ENCODE measurements around the gene NRIP3.
"Not testable (repeated sequence)": the region's sequence is repeated elsewhere in the genome, so short reads cannot be mapped to it uniquely, and the experiment has no call there.

NRIP3 gene

DNA sequence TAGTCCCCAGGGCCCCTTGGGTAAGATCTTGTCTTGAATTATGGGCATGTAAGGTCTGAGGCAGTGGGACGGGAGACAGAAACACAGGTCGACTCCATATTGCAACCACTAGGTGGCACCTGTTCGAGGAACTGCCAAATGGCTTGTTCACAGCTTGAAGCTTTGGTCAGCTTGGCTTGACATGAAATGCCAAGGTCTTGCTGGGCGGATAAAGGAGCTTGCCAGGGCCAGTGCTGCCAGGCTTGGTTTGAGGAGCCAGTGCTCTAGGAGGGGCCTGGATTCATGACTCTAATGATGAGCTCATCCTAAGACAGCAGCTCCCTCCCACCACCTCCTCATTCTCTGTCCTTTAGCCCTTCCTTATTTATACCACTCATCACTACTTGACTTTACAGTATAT, 11.9 kb upstream of the NRIP3 start:
- DNase-seq (ENCODE audit: low read depth): peak; percentile 31

DNA sequence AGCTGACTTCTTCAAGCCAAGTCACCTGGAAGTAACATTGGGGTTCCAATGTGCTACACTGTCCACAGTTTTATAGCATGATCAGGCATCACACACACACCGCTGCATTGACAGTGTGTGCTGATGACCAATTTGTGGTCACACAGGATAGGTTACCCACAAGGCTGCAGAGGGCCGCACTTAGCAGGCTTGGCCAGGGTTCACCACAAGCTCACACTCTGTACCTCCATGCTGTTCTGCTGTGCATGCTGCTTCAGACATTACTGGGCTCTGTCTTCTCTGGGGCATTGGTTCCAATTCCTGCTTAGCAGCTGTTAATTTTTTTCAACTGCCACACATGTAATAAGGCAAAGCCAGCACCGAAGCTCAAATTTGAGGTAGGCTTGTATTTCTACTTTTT, 11.0 kb upstream of the NRIP3 start:
- no peak for DNase-seq (ENCODE audit: low read depth)

DNA sequence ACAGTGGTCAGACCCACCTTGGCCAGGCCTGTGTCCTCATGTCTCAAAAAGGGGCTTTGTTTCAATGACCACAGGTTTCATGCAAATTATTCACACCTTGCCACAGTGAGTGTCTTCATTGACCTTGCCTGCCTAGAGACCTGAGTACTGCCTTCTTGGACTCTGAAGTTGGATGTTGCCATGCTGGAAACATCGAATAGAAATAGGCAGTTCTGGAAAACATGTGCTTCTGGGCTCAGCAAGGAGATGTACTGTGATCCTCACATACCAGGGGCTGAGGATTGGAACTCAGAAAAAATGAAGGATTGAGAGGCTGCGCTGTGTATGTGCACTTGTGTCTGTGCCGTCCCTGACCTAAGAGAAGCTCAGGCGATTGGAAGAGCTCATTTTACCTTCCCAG, 9.6 kb upstream of the NRIP3 start:
- no peak for DNase-seq (ENCODE audit: low read depth)

DNA sequence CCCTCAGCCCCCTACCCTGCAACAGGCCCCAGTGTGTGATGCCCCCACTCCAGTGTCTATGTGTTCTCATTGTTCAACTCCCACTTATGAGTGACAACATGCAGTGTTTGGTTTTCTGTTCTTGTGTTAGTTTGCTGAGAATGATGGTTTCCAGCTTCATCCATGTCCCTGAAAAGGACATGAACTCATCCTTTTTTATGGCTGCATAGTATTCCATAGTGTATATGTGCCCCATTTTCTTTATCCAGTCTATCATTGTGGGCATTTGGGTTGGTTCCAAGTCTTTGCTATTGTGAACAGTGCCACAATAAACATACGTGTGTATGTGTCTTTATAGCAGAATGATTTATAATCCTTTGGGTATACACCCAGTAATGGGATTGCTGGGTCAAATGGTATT, 5.7 kb upstream of the NRIP3 start:
- DNase-seq (ENCODE audit: low read depth): not testable (repeated sequence)

DNA sequence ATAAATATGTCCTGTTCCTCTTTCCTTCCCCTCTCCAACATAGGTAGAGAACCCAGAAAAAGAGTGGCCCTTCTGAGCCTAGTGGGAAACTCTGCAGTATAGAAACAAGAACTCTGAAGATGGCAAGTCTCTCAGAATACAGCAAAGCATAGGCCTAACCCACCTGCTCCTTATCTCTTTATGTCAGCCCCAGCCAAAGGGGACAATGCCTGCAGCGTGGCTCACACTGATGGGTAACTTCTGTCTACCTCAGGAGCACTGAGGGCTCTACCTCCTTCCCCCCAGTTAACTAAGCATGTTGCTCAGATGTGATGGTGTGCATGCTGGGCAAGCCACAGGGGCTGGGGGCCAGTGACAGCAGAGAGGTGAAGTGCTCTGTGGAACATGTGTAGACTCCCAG, 4.9 kb upstream of the NRIP3 start:
- DNase-seq (ENCODE audit: low read depth): no peak

DNA sequence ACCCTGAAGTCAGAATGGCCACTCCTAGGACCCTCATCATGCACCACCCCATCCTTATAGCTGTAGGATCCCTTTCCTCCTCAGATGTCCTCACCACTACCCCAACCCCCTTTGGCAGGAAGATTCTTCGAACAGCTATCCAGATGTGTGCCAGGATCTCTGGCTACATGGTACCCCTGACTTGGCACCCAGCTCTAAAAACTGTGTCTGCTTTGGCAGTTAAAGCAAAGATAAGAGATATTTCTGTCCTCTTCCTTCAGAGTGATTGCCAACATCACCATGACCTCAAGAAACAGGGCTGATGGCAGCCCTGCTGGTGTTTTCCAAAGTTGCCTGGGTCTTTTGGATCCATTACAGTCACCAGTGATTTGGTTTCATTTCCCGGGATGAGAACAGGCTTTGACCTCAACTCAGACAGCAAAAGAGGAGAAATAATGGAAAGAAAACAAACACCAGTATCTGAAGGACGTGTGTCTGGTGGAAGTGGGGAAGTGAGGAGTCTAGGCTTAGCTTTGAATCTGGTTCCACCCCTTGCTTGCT, 4.3 kb upstream of the NRIP3 start:
- DNase-seq (ENCODE audit: low read depth): no peak

DNA sequence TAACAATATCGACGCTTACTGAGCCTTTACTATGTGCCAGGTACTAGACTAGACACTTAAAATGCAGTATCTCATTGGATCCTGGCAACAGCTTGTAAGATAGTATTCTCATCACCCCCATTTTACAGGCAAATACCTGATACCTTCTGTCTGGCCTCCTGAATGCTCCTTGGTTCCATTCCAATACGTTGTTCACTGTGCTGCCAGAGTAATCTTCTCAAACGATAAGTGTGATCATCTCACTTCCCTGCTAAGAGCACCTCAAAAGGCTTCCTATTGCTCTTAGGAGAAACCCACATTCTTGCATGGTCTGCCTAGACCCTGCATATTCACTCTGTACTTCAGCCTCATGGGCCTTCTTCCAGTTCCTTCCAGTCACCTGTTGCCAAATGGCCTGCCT, 1.3 kb upstream of the NRIP3 start:
- DNase-seq (ENCODE audit: low read depth): no peak

DNA sequence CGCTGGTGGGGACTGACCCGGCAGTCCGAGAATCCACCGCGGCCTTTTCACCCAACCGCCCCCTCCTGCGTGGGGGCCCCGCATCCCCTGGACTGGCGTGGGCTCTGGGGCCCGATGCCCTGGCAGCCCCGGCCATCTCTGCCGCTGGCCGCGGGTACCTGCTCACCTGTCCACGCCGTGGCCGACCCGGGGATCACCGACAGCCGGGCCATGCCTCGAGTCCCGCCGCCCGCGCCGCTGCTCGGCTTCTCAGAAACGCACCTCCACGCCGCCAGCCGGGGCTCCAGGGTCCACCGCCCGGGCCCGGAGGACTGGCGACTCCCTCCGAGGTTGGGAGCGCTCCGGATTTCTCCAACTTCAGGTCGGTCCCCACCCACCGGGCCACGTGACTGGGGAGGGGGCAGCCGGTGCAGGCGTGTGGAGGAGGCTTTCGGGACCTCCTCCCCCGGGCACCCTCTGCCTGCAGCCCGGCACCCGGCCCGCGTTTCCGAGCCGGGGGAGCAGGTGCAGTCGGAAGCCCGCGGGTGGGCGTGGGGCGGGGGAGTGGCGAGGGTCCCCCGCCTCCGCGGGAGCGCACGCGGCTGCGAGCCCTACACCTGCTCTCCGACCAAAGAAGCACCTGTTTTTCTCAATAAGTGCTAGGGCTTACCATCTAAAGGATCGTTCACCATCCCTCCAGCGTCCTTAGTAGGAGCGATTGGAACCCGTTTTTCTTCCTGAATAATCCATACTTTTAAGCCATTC, 554 bp upstream of the NRIP3 start:
- DNase-seq (ENCODE audit: low read depth): peak; percentile 26

DNA sequence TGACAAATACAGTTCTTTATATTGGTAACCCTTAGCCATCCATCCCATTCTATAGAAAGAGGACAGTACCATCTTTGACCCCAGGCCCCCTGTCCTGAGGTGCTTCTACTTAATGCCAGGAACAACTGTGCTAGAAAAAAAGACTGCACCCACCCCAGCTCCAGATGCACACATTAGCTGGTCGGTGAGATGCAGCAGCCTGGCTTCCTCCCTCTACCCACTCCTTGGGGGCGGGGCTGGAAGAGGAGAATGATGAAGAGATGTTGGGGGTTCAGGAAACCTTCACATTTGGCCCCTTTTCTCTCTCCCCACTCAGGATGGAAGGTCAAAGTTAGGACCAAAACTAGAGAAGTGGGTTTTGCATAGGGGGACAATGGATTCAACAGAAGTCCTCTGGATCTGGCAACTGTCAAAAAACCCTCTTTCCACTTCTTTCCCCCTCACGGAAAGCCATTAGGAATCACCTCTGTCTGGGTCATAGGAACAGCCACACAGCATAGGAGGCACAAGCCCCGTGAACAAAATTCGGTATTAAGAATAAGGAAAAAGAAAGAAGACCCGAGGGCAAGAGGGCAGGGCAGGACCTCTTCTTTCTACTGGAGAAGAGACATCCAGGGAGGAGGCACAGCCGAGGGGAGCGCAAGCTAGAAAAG, 755 bp downstream of the NRIP3 start:
- DNase-seq (ENCODE audit: low read depth): no peak

DNA sequence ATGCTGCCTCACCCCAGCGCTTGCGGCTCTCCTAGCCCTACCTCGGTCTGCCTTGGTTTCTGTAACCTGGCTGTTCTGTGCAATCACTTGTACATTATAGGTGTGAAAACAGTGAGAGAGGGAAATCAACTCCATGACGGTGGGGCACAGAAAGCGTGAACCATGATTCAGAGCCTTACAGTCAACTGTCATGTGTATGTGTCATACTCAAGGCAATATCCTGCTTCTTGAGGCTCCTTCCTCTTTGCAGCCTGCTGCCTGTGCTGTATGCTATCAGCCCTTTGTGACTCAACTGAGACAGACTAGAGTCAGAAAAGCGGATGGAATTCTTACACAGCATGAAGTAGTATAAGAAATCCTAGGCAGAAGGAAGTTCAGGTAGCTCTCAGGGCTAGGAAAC, 2.1 kb downstream of the NRIP3 start:
- DNase-seq (ENCODE audit: low read depth): peak; percentile 29

DNA sequence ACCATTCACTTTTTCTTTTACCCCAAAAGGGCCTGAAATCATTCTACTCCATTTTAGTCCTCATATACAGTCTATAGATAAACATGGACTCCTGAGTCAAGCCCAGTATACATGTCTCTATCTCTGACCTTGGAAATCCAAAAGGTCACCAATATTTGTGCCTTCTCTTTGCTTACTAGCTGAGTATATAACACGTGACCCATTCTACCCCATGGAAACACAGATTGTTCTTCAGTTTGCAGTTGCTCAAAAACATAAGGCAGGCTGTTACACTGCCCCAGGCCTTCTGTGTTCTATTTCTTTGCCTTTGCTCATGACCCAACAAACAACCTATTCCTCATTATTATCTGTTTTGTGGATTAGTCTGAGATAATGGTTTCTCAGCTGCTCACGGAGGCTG, 5.8 kb downstream of the NRIP3 start:
- no peak for DNase-seq (ENCODE audit: low read depth)

DNA sequence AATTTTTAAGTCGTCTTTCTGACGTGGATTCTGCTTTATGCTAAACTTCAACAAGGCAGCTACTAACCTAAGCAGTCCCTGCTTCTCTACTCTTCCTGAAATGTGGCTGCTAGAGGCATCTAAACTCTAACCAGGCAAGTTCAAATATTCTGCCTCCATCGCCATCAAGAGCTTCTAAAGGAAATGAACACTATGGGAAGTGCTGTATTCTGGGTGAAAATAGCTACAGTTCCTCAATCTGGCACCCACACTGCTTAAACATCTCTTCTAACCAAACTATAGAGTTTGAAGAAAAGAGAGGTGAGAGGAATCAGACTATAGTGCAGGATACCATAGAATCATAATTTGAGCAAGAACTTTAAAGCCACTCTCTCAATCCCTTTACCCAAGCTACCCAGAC, 6.3 kb downstream of the NRIP3 start:
- no peak for DNase-seq (ENCODE audit: low read depth)

DNA sequence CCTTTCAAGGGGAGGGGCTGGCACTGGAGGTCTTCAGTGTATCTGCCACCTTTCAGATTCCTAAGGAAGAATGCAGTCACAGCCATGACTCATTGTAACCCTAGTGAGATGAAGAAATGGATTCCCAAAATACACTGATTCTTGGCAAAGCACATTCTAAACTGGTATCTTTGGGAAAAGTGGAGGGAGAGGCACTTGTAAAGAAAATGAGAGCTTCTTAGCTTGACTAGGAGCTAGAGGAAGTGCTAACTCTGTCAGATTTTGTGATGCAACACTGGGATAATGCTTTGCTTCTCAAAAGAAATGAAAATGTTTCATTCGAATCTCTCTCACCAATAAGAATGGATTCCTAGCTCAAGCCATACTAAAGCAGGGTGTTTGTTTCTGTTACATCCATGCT, 14.3 kb downstream of the NRIP3 start:
- no peak for DNase-seq (ENCODE audit: low read depth)

DNA sequence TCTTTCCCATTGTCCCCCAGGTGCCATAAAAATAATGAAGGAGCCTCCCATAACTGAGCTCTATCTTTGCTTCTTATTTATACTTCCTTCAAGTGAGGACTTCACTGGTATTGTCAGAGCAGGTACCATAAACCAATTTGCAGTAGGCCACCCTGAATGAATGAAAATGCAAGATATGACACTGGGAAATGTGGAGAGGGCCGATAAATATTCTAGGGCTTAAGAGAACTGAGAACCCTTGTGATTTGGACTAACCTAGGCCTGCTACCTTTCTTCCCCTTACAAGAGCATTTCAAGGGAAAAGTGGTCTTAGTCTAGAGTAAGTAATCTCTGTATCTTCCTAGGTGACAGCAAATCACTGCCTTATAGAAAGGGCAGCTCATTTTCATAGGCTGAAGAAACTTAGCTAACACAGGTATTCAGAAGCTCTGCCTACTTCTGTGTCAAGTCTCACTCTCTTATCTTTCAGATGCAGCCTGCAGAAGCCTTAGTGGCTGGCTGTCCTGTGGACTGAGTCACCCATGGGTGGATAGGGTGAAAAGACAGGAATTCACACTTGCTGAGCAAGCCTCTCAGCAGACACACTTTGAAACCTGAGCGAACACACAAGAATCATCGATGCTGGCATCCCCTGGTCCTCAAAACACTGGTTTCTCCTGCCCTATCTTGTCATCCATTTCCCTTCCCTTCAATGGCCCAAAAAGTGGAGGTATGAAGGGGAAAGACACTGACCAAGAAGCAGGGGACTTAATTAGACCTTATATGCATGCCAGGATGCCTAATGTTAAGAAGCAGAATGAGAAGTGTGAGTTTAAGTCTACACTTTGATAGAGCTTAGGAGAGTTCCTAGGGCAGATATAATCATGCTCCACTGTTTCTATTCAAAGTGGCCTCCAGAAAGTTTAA, 15.2 kb downstream of the NRIP3 start:
- no peak for DNase-seq (ENCODE audit: low read depth)

DNA sequence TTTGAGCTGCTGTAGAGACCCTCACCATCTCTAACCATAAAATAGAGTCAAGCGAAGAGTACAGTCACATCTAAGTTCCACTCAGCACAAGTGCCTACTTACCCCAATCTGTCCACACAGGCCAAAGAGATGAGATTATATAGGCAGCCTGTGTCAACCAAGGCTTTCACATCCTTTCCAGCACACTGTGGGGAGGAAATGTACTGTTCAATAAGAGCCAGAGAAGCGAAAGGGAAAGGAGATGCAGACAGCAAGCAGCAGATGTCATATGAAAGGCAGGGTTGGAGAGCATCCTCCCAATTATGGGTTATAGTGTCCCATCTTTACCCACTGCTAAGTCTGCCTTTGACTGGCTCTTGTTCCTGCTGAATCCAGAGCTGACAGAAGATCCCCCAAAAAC, 16.4 kb downstream of the NRIP3 start:
- no peak for DNase-seq (ENCODE audit: low read depth)

DNA sequence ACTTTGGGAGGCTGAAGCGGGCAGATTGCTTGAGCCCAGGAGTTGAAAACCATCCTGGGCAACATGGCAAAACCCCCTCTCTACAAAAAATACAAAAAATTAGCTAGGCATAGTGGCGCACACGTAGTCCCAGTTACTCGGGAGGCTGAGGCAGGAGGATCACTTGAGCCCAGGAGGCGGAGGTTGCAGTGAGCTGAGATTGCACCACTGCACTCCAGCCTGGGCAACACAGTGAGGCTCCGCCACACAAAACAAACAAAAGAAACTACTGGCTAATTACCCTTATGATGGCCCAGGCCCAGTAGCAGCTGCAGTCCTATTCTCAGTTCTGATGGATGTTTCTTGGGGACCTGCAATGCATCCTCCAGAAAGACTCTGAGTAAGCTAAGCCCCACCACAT, 17.0 kb downstream of the NRIP3 start:
- DNase-seq (ENCODE audit: low read depth): not testable (repeated sequence)

DNA sequence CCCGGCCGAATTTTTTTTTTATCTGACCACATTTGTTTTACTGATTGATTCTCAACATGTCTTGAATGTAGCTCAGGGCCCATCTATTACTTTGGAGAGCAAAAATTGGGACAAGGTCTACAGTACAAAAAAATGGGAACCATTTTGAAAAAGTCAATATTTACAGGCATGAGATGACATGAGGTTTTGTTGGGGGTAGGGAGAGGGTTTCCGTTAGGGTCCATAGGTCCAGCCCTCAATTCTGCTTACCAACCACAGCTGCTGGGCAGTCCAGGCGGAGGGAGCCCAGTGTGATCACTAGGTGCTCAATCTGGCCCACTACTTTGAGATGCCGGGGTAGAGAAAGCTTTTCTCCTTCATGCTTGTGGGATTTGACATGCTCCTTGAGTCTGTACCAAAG, 18.3 kb downstream of the NRIP3 start:
- no peak for DNase-seq (ENCODE audit: low read depth)

DNA sequence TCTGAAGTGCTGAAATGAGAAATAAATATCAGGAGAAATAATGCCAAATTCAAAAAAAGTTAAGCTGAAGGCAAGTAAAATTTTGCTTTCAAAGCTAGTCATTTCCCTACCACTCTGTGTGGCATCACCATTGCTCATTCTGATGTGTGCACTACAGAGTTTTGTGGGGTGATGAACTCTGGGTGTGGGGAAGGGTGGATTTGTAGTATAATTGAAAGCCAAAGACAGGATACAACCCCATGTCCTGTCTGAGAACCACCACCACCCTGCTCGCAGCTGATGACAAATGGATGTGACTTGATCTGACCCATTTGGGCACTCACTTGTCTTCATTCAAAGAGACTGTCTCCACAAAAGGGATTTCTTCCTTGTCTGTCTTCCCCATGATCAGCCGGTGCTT, 20.2 kb downstream of the NRIP3 start:
- no peak for DNase-seq (ENCODE audit: low read depth)

DNA sequence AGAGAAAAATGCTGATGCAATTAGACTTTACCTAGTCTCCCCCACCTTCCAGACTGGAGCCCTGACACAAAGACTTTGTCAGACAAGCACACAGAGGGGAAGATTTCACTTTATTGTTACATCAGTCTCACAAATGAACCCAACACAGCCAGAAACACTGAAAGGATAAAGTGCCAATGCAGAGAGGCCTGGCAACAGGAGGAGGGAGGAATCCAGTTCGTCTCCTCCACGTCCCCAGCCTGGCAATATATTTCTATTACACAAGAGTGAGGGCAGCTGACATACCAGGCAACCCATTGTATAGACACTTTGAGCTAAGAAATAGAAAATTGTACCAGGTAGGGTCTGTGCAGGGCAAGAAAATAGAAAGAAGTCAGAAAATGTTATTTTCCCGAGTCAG, 23.3 kb downstream of the NRIP3 start:
- DNase-seq (ENCODE audit: low read depth): no peak

DNA sequence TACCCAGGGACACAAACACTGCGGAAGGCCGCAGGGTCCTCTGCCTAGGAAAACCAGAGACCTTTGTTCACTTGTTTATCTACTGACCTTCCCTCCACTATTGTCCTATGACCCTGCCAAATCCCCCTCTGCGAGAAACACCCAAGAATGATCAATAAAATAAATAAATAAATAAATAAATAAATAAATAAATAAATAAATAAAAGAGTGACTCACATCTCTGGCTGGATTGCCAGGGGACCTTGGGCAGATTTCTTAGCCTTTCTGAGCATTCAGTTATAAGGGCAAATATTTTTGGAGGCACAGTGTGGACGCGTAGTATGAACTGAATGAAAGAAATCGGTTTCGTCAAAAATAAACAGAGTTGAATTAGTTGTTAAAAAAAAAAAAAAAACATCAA, 24.4 kb downstream of the NRIP3 start:
- DNase-seq (ENCODE audit: low read depth): not testable (repeated sequence)

DNA sequence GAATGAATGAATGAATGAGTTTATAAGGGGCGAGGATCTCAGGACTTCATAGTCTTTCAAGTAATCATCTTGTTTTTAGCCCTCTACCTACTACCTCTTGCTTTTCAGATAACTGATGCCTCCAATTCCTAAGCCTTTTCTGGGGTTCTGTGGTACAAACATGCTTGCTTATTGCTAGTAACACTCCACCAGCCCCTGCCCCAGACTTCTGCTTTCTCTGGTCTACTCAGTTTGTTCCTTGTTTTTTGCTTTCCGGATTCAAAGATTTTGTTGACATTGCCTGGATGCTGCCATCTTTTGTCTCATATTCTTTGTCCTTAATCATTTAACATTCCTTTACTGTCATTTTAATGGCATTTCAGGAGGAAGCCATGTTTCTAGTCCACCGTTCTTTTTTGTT, 30.7 kb downstream of the NRIP3 start:
- no peak for DNase-seq (ENCODE audit: low read depth)

DNA sequence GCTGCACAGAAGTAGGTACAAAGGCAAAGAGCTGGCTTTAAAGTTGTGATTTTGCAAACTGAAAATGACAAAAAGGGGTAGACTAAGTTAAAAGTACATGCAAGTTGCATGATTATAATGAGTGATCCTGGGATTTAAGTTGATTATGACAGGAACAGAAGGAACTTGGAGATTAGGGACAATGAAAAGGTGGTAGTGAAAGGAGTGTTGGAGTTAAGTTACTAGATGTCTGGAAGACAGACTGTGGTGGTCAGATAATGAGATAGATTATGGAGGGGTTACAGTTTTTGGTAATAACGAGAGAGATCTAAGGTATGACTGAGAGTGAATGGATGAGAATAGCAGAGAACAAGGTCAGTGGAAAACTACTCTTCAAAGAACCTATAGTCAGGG, 31.9 kb downstream of the NRIP3 start:
- no peak for DNase-seq (ENCODE audit: low read depth)
